Stimulated activated CD4-positive, alpha-beta T cell treated with anti-CD3 and anti-CD28 coated beads, TNF-alpha, amount 100 ng/mL, for 1 hour (primary cell): ENCODE data around the gene MANF.

Experiments
- DNase-seq, 3 donors: peaks; one replicate each; pipeline ENCODE4 v3.0.0-alpha.2; 2020; ENCODE audit warnings: low read depth in 3 of 3, low spot score in 1 of 3

Gene MANF

DNA sequence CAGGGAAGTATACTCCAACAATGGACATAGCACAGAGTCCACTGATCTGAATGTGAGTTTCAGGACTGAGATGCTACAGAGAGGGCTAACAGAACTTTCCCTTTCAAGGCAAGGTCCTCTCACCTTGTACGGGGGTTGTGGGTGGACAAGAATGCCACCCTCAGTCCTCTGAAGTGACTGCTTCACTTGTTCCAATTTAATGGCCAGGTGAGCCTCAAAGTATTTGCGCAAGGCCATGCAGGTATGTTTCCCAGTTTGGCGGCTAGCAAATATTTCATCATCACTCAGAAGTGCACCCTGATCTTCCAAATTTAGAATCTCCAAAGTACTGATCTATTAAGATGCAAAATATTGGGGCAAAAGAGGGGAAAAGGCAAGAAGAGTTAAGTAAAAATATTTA lies 44.0 kb downstream of the MANF start:
- no peak for DNase-seq

DNA sequence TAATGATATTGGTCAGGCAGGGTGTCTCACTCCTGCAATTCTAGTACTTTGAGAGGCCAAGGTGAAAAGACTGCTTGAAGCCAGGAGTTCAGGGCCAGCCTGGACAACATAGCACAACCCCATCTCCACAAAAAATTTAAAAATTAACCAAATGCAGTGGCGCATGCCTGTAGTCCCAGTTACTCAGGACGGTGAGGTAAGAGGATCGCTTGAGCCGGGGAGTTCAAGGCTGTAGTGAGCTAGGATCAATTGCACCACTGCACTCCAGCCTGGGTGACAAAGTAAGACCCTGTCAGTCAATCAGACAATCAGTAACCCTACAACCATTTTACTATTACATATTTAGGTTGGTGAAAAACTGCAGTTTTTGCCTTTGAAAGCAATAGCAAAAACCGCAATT lies 49.0 kb downstream of the MANF start:
- DNase-seq: no peak

- DNase-seq: peak in 2 of 3 donors; percentile 10 to 19
These were observed 49.7 kb downstream of the MANF start for GRCh38 chr3:51434746-51435327.

- no peak for DNase-seq
These were observed 52.0 kb downstream of the MANF start for GRCh38 chr3:51436998-51437639.
